ENCODE data around the gene COL1A1.

COL1A1 gene

DNA sequence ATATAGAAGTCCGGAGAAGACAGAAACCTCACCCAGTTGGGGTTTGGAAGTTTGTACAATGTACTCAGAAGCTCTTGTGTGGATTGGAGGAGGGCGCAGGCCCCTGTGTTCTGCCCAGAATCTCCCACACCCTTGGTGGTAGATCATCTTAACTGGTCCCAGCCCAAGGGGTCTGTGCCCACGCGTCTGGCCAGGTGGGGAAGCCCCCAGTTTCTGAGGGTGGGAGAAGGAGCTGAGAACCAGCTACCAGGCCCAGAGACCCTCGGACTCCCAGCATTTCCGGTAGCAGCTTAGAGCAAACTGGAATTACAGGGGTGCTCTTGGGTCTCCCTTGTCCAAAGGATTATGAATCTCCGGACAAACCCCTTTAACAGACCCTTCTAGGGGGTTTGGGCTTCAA is 48.7 kb downstream of the COL1A1 start:
- TF ChIP-seq, protein P1, sequence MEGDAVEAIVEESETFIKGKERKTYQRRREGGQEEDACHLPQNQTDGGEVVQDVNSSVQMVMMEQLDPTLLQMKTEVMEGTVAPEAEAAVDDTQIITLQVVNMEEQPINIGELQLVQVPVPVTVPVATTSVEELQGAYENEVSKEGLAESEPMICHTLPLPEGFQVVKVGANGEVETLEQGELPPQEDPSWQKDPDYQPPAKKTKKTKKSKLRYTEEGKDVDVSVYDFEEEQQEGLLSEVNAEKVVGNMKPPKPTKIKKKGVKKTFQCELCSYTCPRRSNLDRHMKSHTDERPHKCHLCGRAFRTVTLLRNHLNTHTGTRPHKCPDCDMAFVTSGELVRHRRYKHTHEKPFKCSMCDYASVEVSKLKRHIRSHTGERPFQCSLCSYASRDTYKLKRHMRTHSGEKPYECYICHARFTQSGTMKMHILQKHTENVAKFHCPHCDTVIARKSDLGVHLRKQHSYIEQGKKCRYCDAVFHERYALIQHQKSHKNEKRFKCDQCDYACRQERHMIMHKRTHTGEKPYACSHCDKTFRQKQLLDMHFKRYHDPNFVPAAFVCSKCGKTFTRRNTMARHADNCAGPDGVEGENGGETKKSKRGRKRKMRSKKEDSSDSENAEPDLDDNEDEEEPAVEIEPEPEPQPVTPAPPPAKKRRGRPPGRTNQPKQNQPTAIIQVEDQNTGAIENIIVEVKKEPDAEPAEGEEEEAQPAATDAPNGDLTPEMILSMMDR (IDR thresholded peaks at IDR 0.05; ENCODE audit: borderline replicate concordance, extremely low read depth, low read length, poor library complexity, severe bottlenecking) = no peak
- no peak for TF ChIP-seq EZH2 (IDR thresholded peaks at IDR 0.05; ENCODE audit: borderline replicate concordance, low read depth, low read length, severe bottlenecking)
- H4K20me1 ChIP-seq (ENCODE audit: insufficient read depth, low read length) = peaks cover 17% of the 10 kb centered on the region
- H3K79me2 ChIP-seq (ENCODE audit: insufficient read depth, low read length) = peaks cover 28% of the 10 kb centered on the region
- no peak overlapping the region for H3K9ac ChIP-seq (ENCODE audit: low read depth, low read length)
- ATAC-seq (ENCODE audit: insufficient read depth, low read depth) = no peak
- no peak for DNase-seq
- peaks cover 2% of the 10 kb centered on the region; the same call in 1 of the 2 replicates for H3K36me3 ChIP-seq (ENCODE audit: insufficient read depth, low read length)
- no peaks in the 10 kb centered on the region for H3K27me3 ChIP-seq (ENCODE audit: insufficient read depth, low read length, poor library complexity)
- H2AFZ ChIP-seq (ENCODE audit: low read depth, low read length) = no peak overlapping the region
- no peak overlapping the region; the same call in 1 of the 2 replicates for H3K4me2 ChIP-seq (ENCODE audit: insufficient read depth, low read length)
- peak overlapping the region; percentile 51; the same call in 1 of the 2 replicates for H3K27ac ChIP-seq (ENCODE audit: low read length)
- H3K9me3 ChIP-seq (ENCODE audit: insufficient read depth, low read length, severe bottlenecking) = no peaks in the 10 kb centered on the region
- peaks cover 36% of the 10 kb centered on the region for H3K4me1 ChIP-seq (ENCODE audit: insufficient read depth, low read length)
- H3K4me3 ChIP-seq (ENCODE audit: low read depth in 1 of 2, low read length in 2 of 2) = no peak overlapping the region

DNA sequence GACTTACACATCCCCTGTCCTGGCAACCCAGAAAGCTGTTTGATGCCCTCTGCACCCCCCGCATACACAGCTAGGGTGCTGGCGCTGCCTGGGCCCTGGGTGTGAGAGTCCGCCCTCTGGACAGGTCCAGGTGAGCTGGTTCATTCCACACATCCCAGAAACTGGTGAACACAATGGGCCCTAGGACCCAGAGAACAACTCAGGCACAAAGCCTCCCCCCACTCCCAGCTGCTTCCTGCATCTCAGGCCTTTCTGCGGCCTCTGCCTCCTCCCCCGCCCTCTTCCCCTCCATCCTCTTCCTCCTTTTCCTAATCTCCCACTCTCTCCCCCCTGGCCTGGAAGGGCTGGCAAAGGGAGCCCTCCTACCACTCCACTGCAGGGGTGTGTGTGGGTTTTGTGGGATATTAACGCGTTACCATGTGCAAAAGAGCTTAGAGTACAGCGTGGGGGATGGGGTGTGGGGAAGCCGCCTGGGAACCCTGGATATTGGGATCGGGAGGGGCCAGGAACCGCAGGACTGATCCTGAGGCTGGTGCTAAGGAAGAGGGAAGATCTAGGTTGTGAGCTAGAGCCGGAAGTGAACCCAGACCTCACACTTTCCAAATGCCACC is 49.4 kb downstream of the COL1A1 start:
- ATAC-seq (ENCODE audit: insufficient read depth, low read depth) (peak; percentile 61), DNase-seq (peak; percentile 79)
- peak overlapping the region; percentile 80 for H3K27ac ChIP-seq (ENCODE audit: low read length)
- peaks cover 35% of the 10 kb centered on the region for H3K79me2 ChIP-seq (ENCODE audit: insufficient read depth, low read length)
- no peaks in the 10 kb centered on the region for H3K9me3 ChIP-seq (ENCODE audit: insufficient read depth, low read length, severe bottlenecking)
- H3K36me3 ChIP-seq (ENCODE audit: insufficient read depth, low read length) = peaks cover 3% of the 10 kb centered on the region; the same call in 1 of the 2 replicates
- H3K9ac ChIP-seq (ENCODE audit: low read depth, low read length) = peak overlapping the region; percentile 89; the same call in 1 of the 2 replicates
- H3K4me2 ChIP-seq (ENCODE audit: insufficient read depth, low read length) = peak overlapping the region; percentile 88
- TF ChIP-seq, protein P1 (IDR thresholded peaks at IDR 0.05; ENCODE audit: borderline replicate concordance, extremely low read depth, low read length, poor library complexity, severe bottlenecking) = no peak
- TF ChIP-seq EZH2 (IDR thresholded peaks at IDR 0.05; ENCODE audit: borderline replicate concordance, low read depth, low read length, severe bottlenecking) = no peak
- peaks cover 24% of the 10 kb centered on the region for H4K20me1 ChIP-seq (ENCODE audit: insufficient read depth, low read length)
- peak overlapping the region in 1 of 2 experiments; percentile 72; a peak in 2 of 4 replicates for H3K4me3 ChIP-seq (ENCODE audit: low read depth in 1 of 2, low read length in 2 of 2)
- H3K4me1 ChIP-seq (ENCODE audit: insufficient read depth, low read length) = peaks cover 43% of the 10 kb centered on the region
- no peaks in the 10 kb centered on the region for H3K27me3 ChIP-seq (ENCODE audit: insufficient read depth, low read length, poor library complexity)
- peak overlapping the region; percentile 93 for H2AFZ ChIP-seq (ENCODE audit: low read depth, low read length)

DNA sequence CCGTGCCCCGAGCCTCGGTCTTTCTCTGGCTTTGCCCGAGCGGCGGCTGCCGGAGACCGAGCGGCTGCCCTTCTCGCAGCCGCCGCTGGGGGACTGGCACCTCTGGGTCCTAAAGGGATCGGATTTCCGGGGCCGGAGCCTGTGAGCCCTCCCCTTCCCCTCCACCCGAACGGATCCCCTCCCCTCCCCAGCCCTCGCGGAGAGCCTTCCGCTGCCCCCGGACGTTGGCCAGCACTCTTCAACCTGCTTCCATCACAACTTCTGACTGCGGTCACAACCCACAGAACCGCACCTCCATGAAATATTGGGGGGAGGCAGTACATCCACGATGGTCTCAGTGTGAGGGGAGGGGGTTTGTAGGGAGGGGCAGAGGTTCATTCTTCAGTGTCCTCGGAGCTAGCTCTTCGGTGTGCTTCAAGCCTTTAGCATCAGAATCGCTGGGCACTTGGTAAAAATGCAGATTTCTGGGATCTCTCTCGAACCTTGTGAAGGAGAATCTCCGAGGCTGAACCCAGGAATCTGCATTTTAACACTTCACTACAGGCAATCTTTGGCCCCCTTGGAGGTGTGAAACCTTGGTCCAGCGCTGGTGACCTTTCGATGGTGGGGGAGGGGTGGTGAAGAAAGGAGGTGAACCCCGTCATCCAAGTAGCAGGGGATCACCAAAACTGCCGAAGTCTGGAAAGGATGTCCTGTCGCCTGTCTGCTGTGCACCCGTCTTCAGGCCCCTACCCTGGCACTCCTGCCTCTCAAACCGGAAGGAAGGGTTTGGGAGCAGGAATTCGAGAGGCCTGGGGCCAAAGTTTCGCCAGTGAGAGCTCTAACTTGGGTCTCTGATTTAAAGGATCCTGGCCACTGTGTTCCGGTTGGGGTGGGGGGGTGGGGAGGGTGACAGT is 50.1 kb downstream of the COL1A1 start:
- H3K4me2 ChIP-seq (ENCODE audit: insufficient read depth, low read length) = peak overlapping the region; percentile 88
- peaks cover 51% of the 10 kb centered on the region for H3K4me1 ChIP-seq (ENCODE audit: insufficient read depth, low read length)
- H3K79me2 ChIP-seq (ENCODE audit: insufficient read depth, low read length) = peaks cover 43% of the 10 kb centered on the region
- DNase-seq = peak; percentile 87
- peak overlapping the region; percentile 80 for H3K27ac ChIP-seq (ENCODE audit: low read length)
- H3K36me3 ChIP-seq (ENCODE audit: insufficient read depth, low read length) = peaks cover 11% of the 10 kb centered on the region; the same call in 1 of the 2 replicates
- TF ChIP-seq, protein P1 (IDR thresholded peaks at IDR 0.05; ENCODE audit: borderline replicate concordance, extremely low read depth, low read length, poor library complexity, severe bottlenecking) = peak; percentile 67
- no peak for TF ChIP-seq EZH2 (IDR thresholded peaks at IDR 0.05; ENCODE audit: borderline replicate concordance, low read depth, low read length, severe bottlenecking)
- H2AFZ ChIP-seq (ENCODE audit: low read depth, low read length) = peak overlapping the region; percentile 93
- peaks cover 32% of the 10 kb centered on the region for H4K20me1 ChIP-seq (ENCODE audit: insufficient read depth, low read length)
- peak; percentile 80 for ATAC-seq (ENCODE audit: insufficient read depth, low read depth)
- H3K27me3 ChIP-seq (ENCODE audit: insufficient read depth, low read length, poor library complexity) = no peaks in the 10 kb centered on the region
- H3K9ac ChIP-seq (ENCODE audit: low read depth, low read length) = peak overlapping the region; percentile 89
- peak overlapping the region; percentile 58 to 72 for H3K4me3 ChIP-seq (ENCODE audit: low read depth in 1 of 2, low read length in 2 of 2)
- H3K9me3 ChIP-seq (ENCODE audit: insufficient read depth, low read length, severe bottlenecking) = no peaks in the 10 kb centered on the region

All from DND-41 (cell line).